GM18519 (cell line): ENCODE results near the gene NSG1.

Source experiments
- ATAC-seq: cut with Tn5 transposase; IDR thresholded peaks from one replicate; pipeline ENCODE4 v1.9.1; 2021; ENCODE audit warnings: mild to moderate bottlenecking, moderate library complexity; ENCODE audit not compliant: unreplicated experiment, low FRiP score

Gene NSG1

GRCh38 chr4:4395371-4395770 lies 8.5 kb downstream of the NSG1 start:
- ATAC-seq, result no peak

GRCh38 chr4:4395849-4396627 lies 9.1 kb downstream of the NSG1 start:
- ATAC-seq, result no peak

- no peak for ATAC-seq
Observed at GRCh38 chr4:4396628-4397440, 9.9 kb downstream of the NSG1 start.

GRCh38 chr4:4397441-4397819 lies 10.5 kb downstream of the NSG1 start:
- no peak for ATAC-seq

GRCh38 chr4:4398430-4398829 lies 11.5 kb downstream of the NSG1 start:
- ATAC-seq, result no peak

- ATAC-seq, result no peak
Observed at GRCh38 chr4:4401036-4401435, 14.1 kb downstream of the NSG1 start.

- no peak for ATAC-seq
Observed at GRCh38 chr4:4402966-4403365, 16.1 kb downstream of the NSG1 start.

GRCh38 chr4:4405358-4405962 lies 18.6 kb downstream of the NSG1 start:
- ATAC-seq, result no peak

- no peak for ATAC-seq
Observed at GRCh38 chr4:4406455-4407298, 19.8 kb downstream of the NSG1 start.

GRCh38 chr4:4407299-4408131 lies 20.6 kb downstream of the NSG1 start:
- no peak for ATAC-seq

- no peak for ATAC-seq
Observed at GRCh38 chr4:4408132-4408523, 21.2 kb downstream of the NSG1 start.

- no peak for ATAC-seq
Observed at GRCh38 chr4:4408576-4409335, 21.9 kb downstream of the NSG1 start.

GRCh38 chr4:4409416-4410115 lies 22.7 kb downstream of the NSG1 start:
- ATAC-seq, result no peak

- no peak for ATAC-seq
Observed at GRCh38 chr4:4410271-4410670, 23.4 kb downstream of the NSG1 start.

GRCh38 chr4:4411906-4412305 lies 25.0 kb downstream of the NSG1 start:
- no peak for ATAC-seq

GRCh38 chr4:4412641-4413372 lies 25.9 kb downstream of the NSG1 start:
- no peak for ATAC-seq

- no peak for ATAC-seq
Observed at GRCh38 chr4:4413373-4413725, 26.4 kb downstream of the NSG1 start.

GRCh38 chr4:4413806-4414205 lies 26.9 kb downstream of the NSG1 start:
- ATAC-seq, result no peak
